Inferior parietal cortex (tissue), 1 donor: Measurements from ENCODE around the gene ALDH3A2.

ENCODE experiments used
- DNase-seq: peaks from one replicate; pipeline ENCODE4 v3.0.0-alpha.2; 2016; ENCODE audit errors: extremely low spot score

ALDH3A2 gene

DNA sequence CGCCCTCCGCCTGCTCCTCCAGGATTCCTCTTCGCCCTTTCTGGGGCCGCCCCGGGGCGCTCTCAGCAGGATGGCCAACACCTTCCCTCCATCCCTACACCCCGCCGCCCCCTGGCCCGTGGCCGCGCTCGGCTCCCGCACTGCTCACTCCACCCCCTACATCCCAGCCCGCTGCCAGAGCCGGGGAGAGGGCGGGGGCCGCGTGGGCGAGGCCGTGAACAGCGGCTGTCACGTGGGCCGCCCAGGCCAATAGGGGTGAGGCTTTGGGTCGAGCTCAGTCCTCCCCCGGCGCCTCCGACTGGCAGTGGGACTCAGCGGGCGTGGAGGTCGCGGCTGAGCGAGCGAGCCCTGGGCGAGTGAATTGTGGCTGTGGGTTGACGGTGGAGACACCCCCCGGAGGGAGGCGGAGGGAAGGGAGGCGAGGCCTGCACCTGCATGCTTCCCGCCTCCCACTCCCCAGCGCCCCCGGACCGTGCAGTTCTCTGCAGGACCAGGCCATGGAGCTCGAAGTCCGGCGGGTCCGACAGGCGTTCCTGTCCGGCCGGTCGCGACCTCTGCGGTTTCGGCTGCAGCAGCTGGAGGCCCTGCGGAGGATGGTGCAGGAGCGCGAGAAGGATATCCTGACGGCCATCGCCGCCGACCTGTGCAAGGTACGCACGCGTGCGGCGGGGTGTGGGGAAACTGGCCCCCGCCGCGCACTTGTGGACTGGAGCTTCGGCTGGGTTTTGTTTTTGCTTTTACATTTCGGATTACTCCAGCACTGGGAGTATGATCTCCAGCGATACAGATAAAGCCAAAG, at the start of gene ALDH3A2:
Gene ALDH3A2 (plus strand): TSS at position 277 of the 799 bp plus-strand sequence. CDS start 221 bp downstream, at position 498.
- DNase-seq = peak; percentile 96

DNA sequence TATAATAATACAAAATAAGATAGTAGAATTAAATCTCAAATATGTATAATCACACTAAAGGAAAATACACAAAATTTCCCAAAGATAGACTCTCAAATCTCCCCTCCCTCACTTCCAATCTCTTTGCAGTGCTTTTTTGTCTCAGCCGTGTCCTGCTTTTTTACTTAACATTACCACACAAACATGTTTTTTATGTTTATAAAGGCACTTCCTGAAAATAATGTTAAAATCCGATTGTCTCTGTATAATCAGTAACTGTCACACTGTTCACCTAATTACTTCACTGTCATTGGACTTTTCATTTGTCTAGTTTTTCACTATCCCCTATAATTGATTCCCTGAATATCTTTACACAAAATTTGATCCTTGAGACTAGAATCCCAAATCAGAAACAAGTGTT, 38.2 kb upstream of the ALDH3A2 start:
- DNase-seq = no peak

- no peak for DNase-seq
Observed at GRCh38 chr17:19610879-19611278, 37.7 kb upstream of the ALDH3A2 start.

GRCh38 chr17:19613979-19614378, 34.6 kb upstream of the ALDH3A2 start:
- no peak for DNase-seq

- DNase-seq = no peak
Observed at GRCh38 chr17:19614900-19615299, 33.7 kb upstream of the ALDH3A2 start.

GRCh38 chr17:19618015-19618414, 30.5 kb upstream of the ALDH3A2 start:
- DNase-seq = no peak

DNA sequence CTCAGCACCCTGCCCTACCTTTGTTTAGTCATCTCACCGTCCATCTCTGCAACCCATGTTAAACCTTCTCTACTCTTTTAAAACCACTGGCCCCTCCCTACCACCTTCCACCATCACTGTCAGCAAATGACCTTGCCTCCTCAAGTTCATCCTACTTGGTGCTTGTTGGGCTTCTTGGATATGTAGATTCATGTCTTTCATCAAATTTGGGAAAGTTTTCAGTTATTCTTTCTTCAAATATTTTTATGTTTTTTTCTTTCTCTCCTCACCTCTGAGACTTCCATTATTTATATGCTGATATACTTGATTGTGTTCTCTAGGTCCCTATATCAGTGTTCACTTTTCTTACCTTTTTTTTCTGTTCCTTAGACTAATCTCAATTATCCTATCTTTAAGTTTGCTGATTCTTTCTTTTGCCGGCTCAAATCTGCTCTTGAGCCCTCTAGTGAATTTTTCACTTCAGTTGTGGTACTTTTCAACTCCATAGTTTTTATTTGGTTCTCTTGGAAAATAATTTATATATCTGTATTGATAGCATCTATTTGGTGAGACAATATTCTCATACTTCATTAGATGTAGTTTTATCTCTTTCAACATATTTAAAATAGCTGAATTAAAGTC, 28.7 kb upstream of the ALDH3A2 start:
- DNase-seq = no peak

GRCh38 chr17:19621697-19622096, 26.9 kb upstream of the ALDH3A2 start:
- DNase-seq = no peak

DNA sequence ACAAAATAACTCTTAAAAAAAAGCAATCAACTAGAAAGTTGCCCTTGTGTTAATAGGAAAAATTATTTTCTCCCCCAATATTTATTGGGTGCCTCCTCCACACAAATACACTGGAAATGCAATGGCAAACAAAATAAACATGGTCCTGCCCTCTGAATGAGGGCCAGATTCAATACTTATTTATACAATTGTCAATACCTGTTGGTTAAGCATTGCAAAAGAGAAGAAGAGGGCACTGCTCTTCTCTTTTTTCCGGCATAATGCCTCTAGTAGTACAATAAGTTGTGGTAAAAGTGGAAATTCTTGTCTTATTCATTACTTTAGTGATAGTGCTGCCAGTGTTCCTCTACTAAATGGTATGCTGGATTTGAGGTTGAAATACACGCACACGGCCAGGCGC, 22.5 kb upstream of the ALDH3A2 start:
- DNase-seq = no peak

GRCh38 chr17:19629449-19629848, 19.1 kb upstream of the ALDH3A2 start:
- DNase-seq = no peak

- DNase-seq = no peak
Observed at GRCh38 chr17:19630035-19630434, 18.5 kb upstream of the ALDH3A2 start.

DNA sequence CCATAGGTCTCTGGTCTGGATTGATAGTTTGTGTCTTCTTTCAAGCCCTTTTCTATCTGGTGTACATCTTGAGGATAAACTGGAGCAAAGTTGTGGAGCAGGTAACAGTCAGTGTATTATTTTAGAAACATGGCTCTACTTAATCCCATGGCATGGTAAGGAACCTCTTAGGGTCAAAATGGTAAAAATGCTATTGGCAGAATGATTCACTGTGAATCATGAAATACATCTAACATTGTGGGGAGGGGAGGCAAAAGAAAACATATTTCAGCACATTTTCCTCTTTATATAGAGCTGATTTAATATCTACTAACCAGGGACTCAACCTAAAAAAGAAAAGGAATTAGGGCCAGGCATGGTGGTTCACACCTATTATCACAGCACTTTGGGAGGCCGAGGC, 17.9 kb upstream of the ALDH3A2 start:
- no peak for DNase-seq

- no peak for DNase-seq
Observed at GRCh38 chr17:19631905-19632304, 16.6 kb upstream of the ALDH3A2 start.

DNA sequence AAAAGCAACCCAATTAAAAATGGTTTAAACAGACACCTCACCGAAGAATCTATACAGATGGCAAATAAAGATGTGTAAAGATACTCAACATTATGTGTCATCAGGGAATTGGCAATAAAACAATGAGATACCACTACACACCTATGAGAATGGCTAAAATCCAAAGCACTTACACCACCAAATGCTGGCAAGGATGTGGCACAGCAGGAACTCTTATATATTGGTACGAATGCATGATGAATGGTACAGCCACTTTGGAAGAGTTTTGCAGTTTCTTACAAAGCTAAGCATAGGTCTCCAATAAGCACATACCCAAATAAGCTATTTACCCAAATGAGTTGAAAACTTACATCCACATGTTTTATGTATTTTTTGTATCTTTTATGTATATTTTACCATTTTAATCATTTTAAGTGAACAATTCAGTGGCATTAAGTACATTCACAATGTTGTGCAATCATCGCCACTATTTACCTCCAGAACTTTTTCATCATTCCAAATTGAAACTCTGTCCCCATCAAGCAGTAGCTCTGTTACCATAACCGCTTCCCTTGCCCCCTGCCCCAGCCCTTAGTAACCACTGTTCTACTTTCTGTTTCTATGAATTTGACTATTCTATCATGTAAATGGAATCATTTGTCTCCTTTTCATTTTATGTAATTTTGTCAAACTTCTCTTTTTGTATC, 6.7 kb upstream of the ALDH3A2 start:
- no peak for DNase-seq

DNA sequence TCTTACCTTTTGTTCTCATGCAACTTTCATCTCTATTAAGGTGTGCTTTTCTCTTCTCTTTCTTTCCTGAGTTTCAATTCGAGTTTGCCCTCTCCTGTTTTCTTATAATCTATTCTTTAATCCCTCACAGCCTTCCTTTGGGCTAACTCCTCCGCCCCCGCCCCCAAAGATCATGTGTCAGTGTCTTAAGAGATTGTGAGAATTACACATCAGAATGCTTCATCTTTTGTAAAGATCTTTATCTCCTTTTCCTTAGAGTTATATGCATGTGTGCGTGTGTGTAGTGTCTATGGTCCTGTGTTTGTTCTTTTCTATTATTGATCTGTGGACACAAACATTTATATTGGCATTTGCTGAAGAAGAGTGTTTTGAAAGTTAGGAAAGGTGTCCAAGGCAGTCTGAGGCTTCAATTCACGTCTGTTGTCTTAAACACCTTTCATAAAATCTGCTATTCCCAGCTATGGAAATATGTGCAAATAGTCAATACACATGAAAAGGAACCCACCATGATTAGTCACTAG, 6.1 kb upstream of the ALDH3A2 start:
- no peak for DNase-seq

- no peak for DNase-seq
Observed at GRCh38 chr17:19644493-19645210, 3.9 kb upstream of the ALDH3A2 start.

DNA sequence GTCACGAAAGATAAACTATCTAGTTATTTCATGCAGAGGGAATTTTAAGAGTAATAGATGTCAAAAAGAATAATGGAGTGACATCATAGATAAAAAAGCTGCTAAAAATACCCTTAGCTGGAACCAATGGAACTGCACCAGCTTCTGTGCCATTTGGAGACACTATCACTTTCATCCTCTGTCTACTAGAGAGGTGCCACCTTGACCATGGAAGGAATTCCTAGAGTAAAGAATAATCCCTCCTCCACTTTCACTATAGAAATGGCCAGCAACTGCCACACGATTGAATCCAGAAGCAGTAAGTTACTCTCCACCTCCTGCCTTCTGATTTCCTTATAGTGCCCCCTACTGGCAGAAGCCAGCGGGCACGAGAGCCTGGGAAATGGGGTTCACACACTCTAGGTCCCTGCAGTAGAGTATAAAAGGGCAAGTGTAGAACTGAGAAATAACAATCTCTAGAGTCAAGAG, 2.8 kb upstream of the ALDH3A2 start:
- DNase-seq = peak; percentile 77

DNA sequence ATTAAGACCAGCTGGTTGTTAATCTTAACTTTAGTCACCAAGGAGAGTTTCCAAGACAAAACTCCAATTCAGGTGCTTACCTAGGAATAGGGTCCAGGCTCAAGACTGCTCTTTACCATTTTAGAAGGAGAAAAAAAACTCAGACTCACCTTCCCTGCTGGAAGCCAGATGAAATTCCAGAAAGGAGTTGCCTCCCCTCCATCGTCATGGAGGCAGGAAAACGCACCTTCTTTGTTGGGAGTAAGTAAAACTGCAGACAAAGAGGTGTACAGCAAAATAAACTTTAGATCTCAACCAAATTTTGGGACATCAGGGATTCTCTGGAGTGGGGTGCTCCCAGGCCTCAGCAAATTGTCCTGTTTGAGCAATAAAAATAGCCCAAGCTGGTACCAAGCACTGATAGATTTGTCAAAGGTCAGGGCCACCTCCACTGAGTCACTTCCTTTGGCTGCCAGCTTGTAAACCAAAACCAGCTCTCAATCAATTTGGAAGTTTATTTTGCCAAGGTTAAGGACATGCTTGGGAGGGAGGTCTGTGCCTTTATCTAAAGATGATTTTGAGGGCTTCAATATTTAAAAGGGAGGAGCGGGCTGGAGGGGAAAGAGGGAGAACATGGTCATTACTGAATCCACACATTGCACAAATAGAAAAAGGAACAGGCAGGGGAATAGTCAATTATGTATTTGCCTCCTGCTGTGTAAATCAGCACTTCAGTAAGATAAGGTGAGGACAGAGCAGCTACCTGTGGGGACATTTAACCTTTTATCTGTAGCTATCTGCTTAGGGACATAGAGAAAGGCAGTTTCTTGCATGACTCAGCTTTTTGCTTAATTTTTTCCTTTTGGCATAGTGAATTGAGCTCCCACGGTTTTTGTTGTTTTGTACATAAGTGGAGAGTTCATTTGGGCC, 1.5 kb upstream of the ALDH3A2 start:
- peak; percentile 47 for DNase-seq

DNA sequence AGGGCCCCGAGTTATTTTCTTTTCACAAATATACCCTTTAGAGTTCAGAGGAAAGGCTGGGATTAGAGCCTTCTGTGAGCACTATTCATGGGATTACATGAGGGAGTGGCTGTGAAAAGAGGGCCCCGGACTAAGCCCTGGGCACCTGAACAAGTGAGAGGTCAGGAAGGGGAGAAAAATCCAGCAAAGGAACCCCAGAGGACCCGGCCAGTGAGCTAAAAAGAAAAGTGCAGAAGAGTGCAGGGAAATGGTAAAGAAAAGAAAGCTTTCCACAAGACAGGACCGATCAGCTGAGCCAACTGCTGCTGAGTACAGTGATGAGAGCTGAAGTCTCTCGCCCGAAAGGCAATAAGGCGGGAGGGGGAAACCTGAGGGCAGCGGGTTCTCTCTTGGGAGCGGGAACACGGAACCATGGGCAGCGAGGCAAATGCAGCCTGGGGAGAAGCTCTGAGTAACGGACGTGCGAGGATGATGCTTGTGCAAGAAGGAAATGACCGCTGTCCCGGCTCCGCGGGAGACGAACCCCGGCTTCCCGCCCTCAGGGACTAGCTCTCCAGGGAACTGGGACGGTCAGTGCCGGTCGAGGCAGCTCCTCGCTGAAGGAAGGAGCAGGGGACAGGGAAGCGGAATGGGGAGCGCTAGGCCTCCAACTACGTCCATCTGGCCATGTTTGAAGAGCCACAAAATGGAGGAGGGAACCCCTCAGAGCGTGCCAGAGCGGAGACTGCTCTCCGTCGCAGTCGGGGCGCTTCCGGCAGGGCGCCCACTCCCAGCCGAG, 665 bp upstream of the ALDH3A2 start:
- peak; percentile 76 for DNase-seq

DNA sequence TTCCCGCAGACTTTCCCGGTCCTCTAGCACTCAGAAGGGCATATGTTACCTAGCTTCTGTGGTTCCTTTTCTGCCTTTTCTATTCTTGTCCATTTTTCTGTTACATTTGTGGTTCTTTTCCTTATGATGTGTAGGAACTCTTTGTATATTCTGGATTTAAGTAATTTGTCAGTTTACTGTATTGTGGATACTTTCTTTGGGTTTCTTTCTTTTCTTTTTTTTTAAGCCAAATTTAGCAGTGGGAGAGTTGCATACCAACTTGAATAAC, 657 bp downstream of the ALDH3A2 start:
- no peak for DNase-seq
